ENCODE measurements around the gene HPCAL1.

DNA sequence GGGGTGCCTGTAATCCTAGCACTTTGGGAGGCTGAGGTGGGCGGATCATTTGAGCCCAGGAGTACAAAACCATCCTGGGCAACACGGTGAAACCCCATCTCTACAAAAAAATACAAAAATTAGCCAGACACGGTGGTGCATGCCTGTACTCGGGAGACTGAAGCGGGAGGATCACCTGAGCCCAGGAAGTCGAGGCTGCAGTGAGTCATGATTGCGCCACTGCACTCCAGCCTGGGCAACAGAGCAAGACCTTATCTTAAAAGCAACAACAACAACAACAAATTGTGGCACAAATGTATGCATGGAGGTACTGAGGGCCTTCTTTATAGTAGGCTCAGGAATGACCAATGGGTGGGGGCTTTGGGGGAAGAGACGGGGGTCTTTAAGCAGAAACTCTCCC, 38.5 kb downstream of the HPCAL1 start:
- TF ChIP-seq, protein P1, sequence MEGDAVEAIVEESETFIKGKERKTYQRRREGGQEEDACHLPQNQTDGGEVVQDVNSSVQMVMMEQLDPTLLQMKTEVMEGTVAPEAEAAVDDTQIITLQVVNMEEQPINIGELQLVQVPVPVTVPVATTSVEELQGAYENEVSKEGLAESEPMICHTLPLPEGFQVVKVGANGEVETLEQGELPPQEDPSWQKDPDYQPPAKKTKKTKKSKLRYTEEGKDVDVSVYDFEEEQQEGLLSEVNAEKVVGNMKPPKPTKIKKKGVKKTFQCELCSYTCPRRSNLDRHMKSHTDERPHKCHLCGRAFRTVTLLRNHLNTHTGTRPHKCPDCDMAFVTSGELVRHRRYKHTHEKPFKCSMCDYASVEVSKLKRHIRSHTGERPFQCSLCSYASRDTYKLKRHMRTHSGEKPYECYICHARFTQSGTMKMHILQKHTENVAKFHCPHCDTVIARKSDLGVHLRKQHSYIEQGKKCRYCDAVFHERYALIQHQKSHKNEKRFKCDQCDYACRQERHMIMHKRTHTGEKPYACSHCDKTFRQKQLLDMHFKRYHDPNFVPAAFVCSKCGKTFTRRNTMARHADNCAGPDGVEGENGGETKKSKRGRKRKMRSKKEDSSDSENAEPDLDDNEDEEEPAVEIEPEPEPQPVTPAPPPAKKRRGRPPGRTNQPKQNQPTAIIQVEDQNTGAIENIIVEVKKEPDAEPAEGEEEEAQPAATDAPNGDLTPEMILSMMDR (IDR thresholded peaks at IDR 0.05): no peak
- no peak for TF ChIP-seq POLR2A (IDR thresholded peaks at IDR 0.05)
